T-helper 2 cell (primary cell): ENCODE data around the gene TMED8.

ENCODE experiments used
- DNase-seq, 5 experiments: peaks; one replicate each; pipeline versions ENCODE4 v3.0.0 to v3.0.0-alpha.2; 2012 to 2022

Gene TMED8

GRCh38 chr14:77286576-77286975 is 90.3 kb downstream of the TMED8 start:
- DNase-seq = no peak
